ENCODE data around the gene VSIG4. TPM values are rescaled to one million over a fixed set of nuclear protein-coding genes. Genes with fewer than 3 reads are reported as not detected.

Gene VSIG4
- total RNA-seq, 1 experiment from 2014 or later = not detected

GRCh38 chrX:66045894-66046293 lies 6.0 kb upstream of the VSIG4 start:
- Histone ChIP-seq H3K9me2 (replicated peaks; ENCODE audit: low read length) (no peaks in the 10 kb centered on the region), H2AFZ (ENCODE audit: low read length) (no peak overlapping the region), H3K9me3 (ENCODE audit: low read length) (no peaks in the 10 kb centered on the region), H3K4me2 (ENCODE audit: low read length) (no peak overlapping the region), H3K36me3 (ENCODE audit: low read depth, low read length) (no peaks in the 10 kb centered on the region), H3F3A (ENCODE audit: low read length, unreplicated experiment) (no peaks in the 10 kb centered on the region), H4K20me1 (ENCODE audit: low read length) (no peaks in the 10 kb centered on the region), H3K79me2 (ENCODE audit: low read length) (no peaks in the 10 kb centered on the region), H3K4me3 (ENCODE audit: low read length) (no peak overlapping the region), H3K27ac (ENCODE audit: low read length) (no peak overlapping the region), H3K4me1 (ENCODE audit: insufficient read depth, low read length) (no peaks in the 10 kb centered on the region), H3K27me3 (ENCODE audit: low read length) (no peaks in the 10 kb centered on the region), H3K9ac (ENCODE audit: low read length) (no peak overlapping the region)
- intact Hi-C loops (cut with micrococcal nuclease) = no loop called here
- ChIA-PET POLR2A (ENCODE audit: unreplicated experiment) (no interaction called here), CTCF (no interaction called here)
- DNase-seq (no peak), ATAC-seq (no peak)
- no peak for TF ChIP-seq EZH2phosphoT487 (IDR thresholded peaks at IDR 0.05; ENCODE audit: borderline replicate concordance, low read length)
- TF ChIP-seq CTCF (conservative IDR thresholded peaks at IDR 0.05; ENCODE audit: low read depth, low read length) = no peak
- TF ChIP-seq EZH2 (IDR thresholded peaks at IDR 0.05; ENCODE audit: low read length, unreplicated experiment) = no peak
- no TSS peak for BruUV-seq (replicated peaks)

GRCh38 chrX:66043584-66043983 lies 3.7 kb upstream of the VSIG4 start:
- DNase-seq (no peak), ATAC-seq (no peak)
- CTCF ChIA-PET = no interaction called here
- H3K9ac ChIP-seq (ENCODE audit: low read length) = no peak overlapping the region
- no peak overlapping the region for H3K4me2 ChIP-seq (ENCODE audit: low read length)
- no peaks in the 10 kb centered on the region for H3K79me2 ChIP-seq (ENCODE audit: low read length)
- no peaks in the 10 kb centered on the region for H3K27me3 ChIP-seq (ENCODE audit: low read length)
- no peak overlapping the region for H3K4me3 ChIP-seq (ENCODE audit: low read length)
- H3K4me1 ChIP-seq (ENCODE audit: insufficient read depth, low read length) = no peaks in the 10 kb centered on the region
- TF ChIP-seq CTCF (conservative IDR thresholded peaks at IDR 0.05; ENCODE audit: low read depth, low read length) (no peak), EZH2phosphoT487 (IDR thresholded peaks at IDR 0.05; ENCODE audit: borderline replicate concordance, low read length) (no peak), EZH2 (IDR thresholded peaks at IDR 0.05; ENCODE audit: low read length, unreplicated experiment) (no peak)
- POLR2A ChIA-PET (ENCODE audit: unreplicated experiment) = no interaction called here
- H3K9me2 ChIP-seq (replicated peaks; ENCODE audit: low read length) = no peaks in the 10 kb centered on the region
- BruUV-seq (replicated peaks) = no TSS peak
- no peak overlapping the region for H3K27ac ChIP-seq (ENCODE audit: low read length)
- H3K9me3 ChIP-seq (ENCODE audit: low read length) = no peaks in the 10 kb centered on the region
- intact Hi-C loops (cut with micrococcal nuclease) = no loop called here
- no peaks in the 10 kb centered on the region for H3F3A ChIP-seq (ENCODE audit: low read length, unreplicated experiment)
- H2AFZ ChIP-seq (ENCODE audit: low read length) = no peak overlapping the region
- no peaks in the 10 kb centered on the region for H3K36me3 ChIP-seq (ENCODE audit: low read depth, low read length)
- no peaks in the 10 kb centered on the region for H4K20me1 ChIP-seq (ENCODE audit: low read length)

- TF ChIP-seq EZH2phosphoT487 (IDR thresholded peaks at IDR 0.05; ENCODE audit: borderline replicate concordance, low read length) (no peak), EZH2 (IDR thresholded peaks at IDR 0.05; ENCODE audit: low read length, unreplicated experiment) (no peak), CTCF (conservative IDR thresholded peaks at IDR 0.05; ENCODE audit: low read depth, low read length) (no peak)
- Histone ChIP-seq H3F3A (ENCODE audit: low read length, unreplicated experiment) (no peaks in the 10 kb centered on the region), H3K27me3 (ENCODE audit: low read length) (no peaks in the 10 kb centered on the region), H3K36me3 (ENCODE audit: low read depth, low read length) (no peaks in the 10 kb centered on the region), H3K9me3 (ENCODE audit: low read length) (no peaks in the 10 kb centered on the region), H3K79me2 (ENCODE audit: low read length) (no peaks in the 10 kb centered on the region), H3K9me2 (replicated peaks; ENCODE audit: low read length) (no peaks in the 10 kb centered on the region), H3K4me3 (ENCODE audit: low read length) (no peak overlapping the region), H4K20me1 (ENCODE audit: low read length) (no peaks in the 10 kb centered on the region), H3K9ac (ENCODE audit: low read length) (no peak overlapping the region), H3K27ac (ENCODE audit: low read length) (no peak overlapping the region), H2AFZ (ENCODE audit: low read length) (no peak overlapping the region), H3K4me2 (ENCODE audit: low read length) (no peak overlapping the region), H3K4me1 (ENCODE audit: insufficient read depth, low read length) (no peaks in the 10 kb centered on the region)
- ChIA-PET POLR2A (ENCODE audit: unreplicated experiment) (no interaction called here), CTCF (no interaction called here)
- intact Hi-C loops (cut with micrococcal nuclease) = no loop called here
- DNase-seq (no peak), ATAC-seq (no peak)
- BruUV-seq (replicated peaks) = no TSS peak
These were observed 2.6 kb upstream of the VSIG4 start for GRCh38 chrX:66042307-66043077.

All from PC-3 (cell line).